Hepatocyte (in vitro differentiated cells): ENCODE data around the gene LRP3.

Source experiments
- CTCF ChIP-seq: fragments of 200-600 bp; sonication (generic); IDR thresholded peaks from 2 replicates; pipeline ENCODE4 v1.5.1; 2016; ENCODE audit warnings: antibody characterized with exemption, mild to moderate bottlenecking; ENCODE audit not compliant: poor library complexity
- EZH2 ChIP-seq: fragments of 200-600 bp; sonication (generic); IDR thresholded peaks from 2 replicates; pipeline ENCODE4 v1.6.1; 2016; ENCODE audit warnings: antibody characterized with exemption, mild to moderate bottlenecking, borderline replicate concordance
- EZH2phosphoT487 ChIP-seq: fragments of 200-600 bp; sonication (generic); IDR thresholded peaks from one replicate; pipeline ENCODE4 v1.6.1; 2018; ENCODE audit warnings: antibody characterized with exemption, mild to moderate bottlenecking, low read depth, moderate library complexity; ENCODE audit not compliant: unreplicated experiment, severe bottlenecking

- TF ChIP-seq CTCF (no peak), EZH2 (no peak), EZH2phosphoT487 (no peak)
Observed at GRCh38 chr19:33175156-33175782, 18.9 kb upstream of the LRP3 start.
